ENCODE results near the gene DEPP1. TPM values are rescaled to one million over a fixed set of nuclear protein-coding genes. Genes with fewer than 3 reads are reported as not detected.

DEPP1 gene
- total RNA-seq, 1 experiment from 2014 or later = 16.5 TPM

- no peak for DNase-seq (ENCODE audit: low read depth)
Observed at GRCh38 chr10:44993922-44994751, 15.5 kb upstream of the DEPP1 start.

DNA sequence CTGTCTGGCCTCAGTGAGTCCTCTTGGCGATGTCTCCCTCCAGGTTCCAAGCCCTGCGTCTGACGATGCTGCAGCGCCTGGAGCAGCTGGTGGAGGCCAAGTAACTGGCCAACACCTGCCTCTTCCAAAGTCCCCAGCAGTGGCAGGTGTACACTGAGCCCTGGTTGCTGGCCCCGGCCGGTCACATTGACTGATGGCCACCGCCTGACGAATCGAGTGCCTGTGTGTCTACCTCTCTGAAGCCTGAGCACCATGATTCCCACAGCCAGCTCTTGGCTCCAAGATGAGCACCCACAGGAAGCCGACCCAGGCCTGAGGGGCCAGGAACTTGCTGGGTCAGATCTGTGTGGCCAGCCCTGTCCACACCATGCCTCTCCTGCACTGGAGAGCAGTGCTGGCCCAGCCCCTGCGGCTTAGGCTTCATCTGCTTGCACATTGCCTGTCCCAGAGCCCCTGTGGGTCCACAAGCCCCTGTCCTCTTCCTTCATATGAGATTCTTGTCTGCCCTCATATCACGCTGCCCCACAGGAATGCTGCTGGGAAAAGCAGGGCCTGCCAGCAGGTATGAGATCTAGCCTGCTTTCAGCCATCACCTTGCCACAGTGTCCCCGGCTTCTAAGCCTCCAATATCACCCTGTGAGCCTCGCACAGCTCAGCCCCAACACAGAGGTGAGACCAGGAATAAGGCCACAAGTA, 14.8 kb upstream of the DEPP1 start:
- DNase-seq (ENCODE audit: low read depth) = no peak

DNA sequence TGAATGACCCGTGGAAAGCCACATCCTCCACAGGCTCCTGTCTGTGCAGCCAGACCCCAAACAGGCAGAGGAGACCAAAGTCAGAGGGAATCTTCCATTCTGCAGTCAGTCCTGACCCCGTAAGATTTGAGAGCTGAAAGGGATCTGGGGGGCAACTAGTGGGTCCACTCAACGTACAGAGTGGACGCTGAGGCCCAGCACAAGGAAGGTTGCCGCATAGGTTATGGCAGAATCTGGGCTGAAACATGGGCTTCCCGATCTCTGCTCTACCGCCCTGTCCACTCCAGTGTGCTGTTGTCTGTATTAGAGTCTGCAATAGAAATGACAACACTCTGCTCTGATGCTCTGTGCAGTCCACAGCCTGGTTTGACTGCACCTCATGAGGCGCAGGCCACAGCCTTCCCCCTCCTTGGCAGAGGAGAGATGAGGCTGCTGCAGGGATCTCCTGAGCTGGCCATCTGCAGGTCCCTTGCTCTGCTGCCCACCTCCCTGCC, 14.2 kb upstream of the DEPP1 start:
- DNase-seq (ENCODE audit: low read depth) = no peak

GRCh38 chr10:44992070-44992731, 13.6 kb upstream of the DEPP1 start:
- no peak for DNase-seq (ENCODE audit: low read depth)

GRCh38 chr10:44991571-44991970, 13.0 kb upstream of the DEPP1 start:
- DNase-seq (ENCODE audit: low read depth) = no peak

- no peak for DNase-seq (ENCODE audit: low read depth)
Observed at GRCh38 chr10:44990965-44991364, 12.4 kb upstream of the DEPP1 start.

DNA sequence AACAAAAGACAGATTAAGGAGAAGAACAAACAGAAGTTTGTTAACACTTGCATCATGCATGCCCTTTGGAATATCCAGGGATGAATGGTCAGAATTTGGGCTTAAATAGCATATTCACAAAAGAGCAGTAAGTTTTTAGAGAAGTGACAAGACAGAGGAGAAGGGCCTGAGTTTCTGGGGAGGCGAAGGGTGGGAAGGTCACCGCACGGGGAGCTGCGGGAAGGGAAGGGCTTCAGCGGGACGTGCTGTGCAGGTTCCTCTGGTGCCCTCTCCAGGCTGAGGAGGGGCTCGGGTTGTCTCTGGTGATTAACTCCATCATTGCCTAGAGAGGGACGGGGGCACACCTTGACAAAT, 11.7 kb upstream of the DEPP1 start:
- DNase-seq (ENCODE audit: low read depth) = no peak

- DNase-seq (ENCODE audit: low read depth) = no peak
Observed at GRCh38 chr10:44989597-44990301, 11.1 kb upstream of the DEPP1 start.

- DNase-seq (ENCODE audit: low read depth) = no peak
Observed at GRCh38 chr10:44988957-44989585, 10.5 kb upstream of the DEPP1 start.

- DNase-seq (ENCODE audit: low read depth) = peak; percentile 50
Observed at GRCh38 chr10:44986670-44987069, 8.1 kb upstream of the DEPP1 start.

DNA sequence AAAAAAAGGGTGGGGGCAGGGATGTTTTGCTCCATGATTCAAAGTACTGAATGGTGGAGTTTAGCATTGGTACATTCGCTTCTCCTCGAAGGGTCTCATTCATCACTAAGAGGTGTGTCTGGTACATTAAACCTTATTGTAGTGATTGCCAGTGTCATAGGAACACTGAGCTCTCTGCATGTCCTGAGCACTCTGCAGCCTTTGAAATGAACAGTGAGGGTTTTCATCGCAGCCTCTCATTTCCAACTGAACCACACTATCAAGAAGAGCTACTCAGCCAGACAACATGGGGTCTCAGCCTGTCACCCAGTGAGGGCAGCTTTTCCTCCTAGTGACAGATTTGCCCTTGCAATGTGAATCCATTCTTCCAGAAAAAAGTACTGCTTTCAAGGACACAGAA, 7.6 kb upstream of the DEPP1 start:
- DNase-seq (ENCODE audit: low read depth) = no peak

GRCh38 chr10:44985175-44985681, 6.6 kb upstream of the DEPP1 start:
- no peak for DNase-seq (ENCODE audit: low read depth)

DNA sequence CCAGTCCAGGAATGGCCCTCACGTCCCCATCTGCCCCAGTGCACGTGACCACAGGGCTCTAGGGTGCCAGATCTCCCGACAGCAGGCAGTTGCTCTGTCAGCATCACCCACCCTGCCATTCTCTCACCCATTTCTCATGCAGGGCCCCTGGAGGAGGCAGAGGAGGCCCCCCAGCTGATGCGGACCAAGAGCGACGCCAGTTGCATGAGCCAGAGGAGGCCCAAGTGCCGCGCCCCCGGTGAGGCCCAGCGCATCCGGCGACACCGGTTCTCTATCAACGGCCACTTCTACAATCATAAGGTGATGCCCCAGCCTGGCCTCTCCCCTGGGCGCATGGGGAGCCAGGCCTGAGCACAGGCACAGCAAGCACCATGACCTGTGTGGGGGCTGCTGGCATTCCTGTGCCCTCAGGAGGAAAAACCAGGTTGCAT, 6.1 kb upstream of the DEPP1 start:
- DNase-seq (ENCODE audit: low read depth) = no peak

DNA sequence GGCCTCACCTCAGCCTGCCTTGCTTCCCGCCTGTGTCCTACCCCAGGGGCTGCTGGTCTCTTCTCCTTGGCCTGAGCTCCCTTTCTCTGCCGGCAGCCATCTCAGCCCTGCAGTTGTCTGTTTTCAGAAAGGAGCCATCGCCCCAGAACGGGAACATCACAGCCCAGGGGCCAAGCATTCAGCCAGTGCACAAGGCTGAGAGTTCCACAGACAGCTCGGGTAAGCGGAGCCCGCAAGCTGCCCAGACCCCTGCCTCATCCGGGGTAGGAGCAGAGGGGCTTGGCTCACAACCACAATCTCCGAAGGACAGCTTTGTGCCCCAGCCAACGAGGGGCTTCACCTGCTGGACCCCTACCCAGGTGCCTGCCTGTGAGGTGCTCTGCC, 5.3 kb upstream of the DEPP1 start:
- no peak for DNase-seq (ENCODE audit: low read depth)

GRCh38 chr10:44983066-44983894, 4.7 kb upstream of the DEPP1 start:
- DNase-seq (ENCODE audit: low read depth) = no peak

- no peak for DNase-seq (ENCODE audit: low read depth)
Observed at GRCh38 chr10:44982496-44982895, 3.9 kb upstream of the DEPP1 start.

DNA sequence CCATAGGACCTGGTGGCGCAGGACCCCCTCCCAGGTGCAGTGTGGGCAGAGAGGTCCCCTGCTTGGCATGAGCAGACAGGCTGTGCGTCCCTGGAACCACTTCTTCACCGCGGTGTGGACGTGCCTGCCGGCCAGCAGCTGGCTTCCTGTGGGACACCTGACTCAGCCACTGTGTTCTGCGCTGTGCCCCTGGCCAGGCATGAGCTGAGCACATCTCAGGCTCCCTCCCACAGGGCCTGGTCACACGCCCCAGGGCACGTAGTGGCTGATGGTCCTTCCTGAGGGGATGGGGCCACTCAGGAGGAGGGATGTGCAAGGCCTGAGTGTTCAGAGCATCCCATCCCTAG, 3.5 kb upstream of the DEPP1 start:
- DNase-seq (ENCODE audit: low read depth) = peak; percentile 95

DNA sequence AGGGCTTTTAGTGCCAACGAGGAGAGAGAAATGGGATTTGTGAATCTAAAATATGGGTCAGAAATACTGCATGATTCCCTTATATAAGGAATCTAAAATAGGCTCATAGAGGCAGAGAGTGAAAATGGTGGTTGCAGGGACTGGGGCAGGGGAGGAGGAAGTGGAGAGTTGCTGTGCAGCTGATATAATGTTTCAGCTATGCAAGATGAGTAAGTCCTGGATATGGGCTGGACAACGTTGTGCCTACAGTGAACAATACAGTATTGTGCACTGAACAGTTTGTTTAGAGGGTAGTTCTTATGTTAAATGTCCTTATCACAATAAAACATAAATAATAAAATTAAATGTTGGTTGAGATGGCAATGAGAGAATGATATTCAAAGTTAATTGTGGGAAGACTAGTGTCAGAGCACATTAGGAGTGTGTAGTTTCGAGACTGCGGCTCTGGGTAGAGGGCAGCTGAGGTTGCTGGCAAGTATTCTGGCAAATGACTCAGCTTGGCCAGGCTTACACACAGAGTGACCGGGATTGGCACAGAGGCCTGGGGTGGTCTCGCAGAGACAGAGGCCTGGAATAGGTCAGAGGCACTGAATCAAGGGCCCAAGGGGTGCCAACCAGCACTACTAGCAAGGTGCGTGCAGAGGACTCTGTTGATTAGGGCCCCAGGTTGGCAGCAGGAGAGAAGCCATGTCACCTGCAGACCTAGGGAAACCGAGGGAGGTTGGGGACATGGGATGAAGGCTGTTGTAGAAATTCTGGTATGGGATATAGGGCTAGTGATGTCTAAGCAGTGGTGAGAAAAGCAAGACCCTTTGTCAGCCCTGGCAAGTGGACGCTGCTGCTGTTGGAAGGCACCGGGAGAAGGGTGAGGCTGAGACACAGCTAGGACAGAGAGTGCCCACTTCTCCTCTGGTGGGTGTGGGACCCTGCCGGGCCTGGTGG, 2.8 kb upstream of the DEPP1 start:
- DNase-seq (ENCODE audit: low read depth) = peak; percentile 87

Data from RPMI7951 (cell line).